Fibroblast of skin of left biceps (primary cell): ENCODE measurements around the gene OLFML3.
"Not testable (repeated sequence)": the region's sequence is repeated elsewhere in the genome, so short reads cannot be mapped to it uniquely, and the experiment has no call there.

Source experiments
- DNase-seq, 2 experiments: peaks; one replicate each; pipeline ENCODE4 v3.0.0-alpha.2; 2013; ENCODE audit warnings: low read depth in 2 of 2

OLFML3 gene

DNA sequence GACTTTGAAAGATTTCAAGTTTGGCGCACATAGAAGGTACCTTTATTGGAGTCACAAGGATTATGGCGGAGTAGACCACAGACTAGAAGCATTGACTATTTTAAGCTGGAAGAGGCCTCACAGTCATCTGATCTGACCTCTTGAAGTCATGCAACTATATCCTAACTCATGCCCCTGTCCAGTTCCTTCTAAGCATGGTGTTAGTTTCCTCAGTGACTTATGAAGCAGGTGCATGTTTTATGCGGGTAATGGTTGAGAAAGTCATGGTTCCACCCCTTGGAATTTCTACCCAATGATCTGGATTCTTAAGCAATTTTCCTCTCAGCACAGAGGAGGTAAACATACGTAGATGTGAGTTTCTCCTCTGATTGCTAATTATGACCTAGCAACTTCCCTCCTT lies 11.7 kb downstream of the OLFML3 start:
- no peak for DNase-seq

DNA sequence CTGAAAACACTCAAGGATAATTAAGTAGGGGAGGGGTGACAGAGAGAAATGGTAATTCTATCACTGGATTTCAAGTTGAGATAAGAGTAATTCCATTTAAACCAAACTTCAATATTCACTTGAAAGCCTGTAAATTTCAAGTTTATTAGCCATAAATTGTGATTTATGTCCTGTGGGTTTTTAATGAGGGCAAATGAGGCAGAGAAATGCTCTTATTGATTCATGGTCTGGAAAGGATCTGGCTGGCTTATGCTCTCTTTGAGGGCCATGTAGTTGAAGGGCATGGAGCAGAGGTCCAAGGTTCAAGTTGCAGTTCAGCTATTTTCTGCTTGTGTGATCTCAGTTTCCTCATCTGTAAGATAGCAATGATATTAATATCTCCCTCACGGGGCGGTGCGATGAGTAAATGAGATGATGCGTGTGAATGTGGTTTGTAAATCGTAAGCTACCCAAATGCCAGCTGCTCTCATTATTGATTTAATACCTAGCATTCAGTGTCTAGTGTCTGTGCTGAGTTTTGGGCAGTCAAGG lies 12.3 kb downstream of the OLFML3 start:
- DNase-seq, result no peak

DNA sequence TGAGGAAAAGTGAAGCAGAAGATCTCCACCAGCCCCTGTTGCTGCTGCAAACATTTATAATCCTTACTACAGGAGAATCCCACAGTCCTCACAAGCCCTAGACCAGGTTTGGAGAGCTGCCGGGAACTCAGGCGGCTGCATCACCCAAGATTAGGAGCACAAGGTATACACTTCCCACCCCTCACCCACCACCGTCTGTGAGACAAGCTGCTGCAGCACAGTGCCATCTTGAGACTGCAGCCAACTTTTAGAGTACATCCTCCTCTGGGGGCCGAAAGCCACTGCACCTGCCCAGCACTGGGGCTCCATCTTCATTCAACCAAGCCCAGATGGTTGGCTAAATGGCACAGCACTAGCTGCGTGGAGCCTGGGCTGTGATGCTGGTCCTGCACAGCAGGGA lies 13.8 kb downstream of the OLFML3 start:
- no peak for DNase-seq

DNA sequence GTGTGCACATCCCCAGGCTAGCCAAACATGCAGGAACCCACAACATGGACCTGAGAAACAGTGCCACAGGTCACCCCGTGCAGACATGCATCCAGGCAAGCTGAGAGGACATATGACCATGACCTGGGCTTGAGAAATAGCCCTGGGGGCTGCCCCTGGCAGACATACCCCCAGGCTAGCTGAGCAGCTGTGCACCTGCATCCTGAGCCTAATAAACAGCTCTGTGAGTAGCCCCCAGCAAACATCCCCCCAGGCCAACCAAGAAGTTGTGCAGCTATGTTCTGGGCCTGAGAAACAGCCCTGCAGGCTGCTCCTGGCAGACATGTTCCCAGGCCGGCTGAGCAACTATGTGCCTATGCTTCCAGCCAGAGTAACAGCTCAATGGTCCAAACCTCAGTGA lies 14.5 kb downstream of the OLFML3 start:
- no peak for DNase-seq

DNA sequence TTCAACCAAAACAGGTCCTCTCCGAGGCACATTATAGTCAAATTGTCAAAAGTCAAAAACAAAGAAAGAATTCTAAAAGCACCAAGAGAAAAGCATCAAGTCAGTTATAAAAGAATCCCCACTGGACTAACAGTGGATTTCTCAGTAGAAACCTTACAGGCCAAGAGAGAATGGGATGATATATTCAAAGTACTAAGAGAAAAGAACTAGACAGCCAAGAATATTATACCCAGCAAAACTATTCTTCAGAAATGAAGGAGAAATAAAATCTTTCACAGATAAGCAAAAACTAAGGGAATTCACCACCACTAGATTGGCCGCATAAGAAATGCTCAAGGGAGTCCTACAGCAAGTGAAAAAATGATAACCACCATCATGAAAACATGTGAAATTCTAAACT lies 16.1 kb downstream of the OLFML3 start:
- no peak for DNase-seq

DNA sequence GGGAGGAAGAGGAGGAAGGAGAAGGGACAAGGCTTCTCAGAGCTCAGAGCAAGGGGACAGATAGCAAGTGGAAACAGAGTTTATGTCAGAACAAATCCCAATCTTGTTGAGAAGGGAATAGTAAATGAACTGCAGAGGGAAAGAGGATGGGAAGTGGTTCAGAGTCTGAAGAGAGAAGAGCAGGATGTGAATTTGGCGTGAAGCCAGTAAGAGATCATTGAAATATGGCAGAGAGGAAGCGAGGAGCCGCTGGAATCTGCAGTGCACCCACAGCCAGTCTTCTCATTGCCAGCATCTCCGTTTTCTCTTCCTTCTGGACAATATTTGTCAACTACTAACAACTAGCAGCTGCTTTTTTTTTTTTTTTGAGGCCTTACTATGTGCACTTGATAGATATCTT lies 19.1 kb downstream of the OLFML3 start:
- DNase-seq, result peak in 1 of 2 experiments; percentile 38

DNA sequence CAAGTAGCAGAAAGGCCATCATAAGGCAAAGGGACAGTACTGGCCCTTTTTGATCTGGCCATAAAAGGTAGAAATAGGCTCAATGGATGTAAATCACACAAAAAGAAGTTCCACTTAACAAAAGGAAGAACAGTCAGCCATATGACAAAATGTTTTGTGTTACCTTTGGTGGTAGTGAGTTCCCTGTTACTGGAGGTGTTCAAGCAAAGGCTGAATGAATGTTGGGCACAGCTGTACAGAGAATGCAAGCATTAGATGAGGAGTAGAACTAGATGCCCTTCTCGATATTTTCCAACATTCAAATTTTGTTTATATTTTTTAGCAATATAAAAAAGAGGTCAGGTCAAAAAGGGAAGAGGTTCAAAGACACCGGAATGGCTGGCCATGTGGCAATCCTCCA lies 20.0 kb downstream of the OLFML3 start:
- DNase-seq, result no peak

DNA sequence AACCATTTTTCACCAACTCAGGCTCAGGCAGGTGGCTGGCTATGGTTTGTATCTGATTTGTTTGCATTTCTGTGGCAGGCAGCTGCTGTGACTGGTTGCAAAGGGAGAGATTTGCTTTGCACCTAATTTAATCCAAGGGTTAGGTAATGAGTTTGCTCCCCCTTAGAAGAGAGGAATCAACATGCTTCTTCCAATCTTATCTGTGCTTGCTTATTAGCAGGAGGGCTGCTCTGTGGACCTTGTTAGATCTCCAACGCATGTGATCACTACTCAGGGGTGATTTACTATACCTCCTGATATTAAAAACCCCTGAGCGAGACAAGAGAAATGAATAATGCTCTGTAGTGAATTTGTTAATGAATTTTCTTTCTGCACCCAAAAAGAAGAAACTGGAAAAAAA lies 20.5 kb downstream of the OLFML3 start:
- no peak for DNase-seq

DNA sequence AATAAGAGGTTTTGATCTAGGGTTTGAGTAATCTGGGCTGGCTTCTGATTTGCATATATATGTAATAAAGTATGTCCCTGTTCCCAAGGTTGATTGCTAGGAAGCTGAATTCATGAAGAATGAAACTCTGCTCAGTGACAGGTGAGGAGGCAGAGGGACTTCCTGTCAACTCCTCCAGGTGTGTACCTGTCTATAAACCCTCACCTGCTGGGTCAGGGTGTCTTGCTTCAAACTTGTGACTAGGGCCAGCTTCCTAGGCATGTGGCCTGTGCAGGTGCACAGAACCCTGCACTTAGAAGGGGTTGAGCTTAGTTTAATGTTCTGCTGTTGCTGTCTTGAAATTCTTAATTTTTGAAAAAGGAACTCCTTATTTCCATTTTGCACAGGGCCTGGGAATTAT lies 21.1 kb downstream of the OLFML3 start:
- no peak for DNase-seq

DNA sequence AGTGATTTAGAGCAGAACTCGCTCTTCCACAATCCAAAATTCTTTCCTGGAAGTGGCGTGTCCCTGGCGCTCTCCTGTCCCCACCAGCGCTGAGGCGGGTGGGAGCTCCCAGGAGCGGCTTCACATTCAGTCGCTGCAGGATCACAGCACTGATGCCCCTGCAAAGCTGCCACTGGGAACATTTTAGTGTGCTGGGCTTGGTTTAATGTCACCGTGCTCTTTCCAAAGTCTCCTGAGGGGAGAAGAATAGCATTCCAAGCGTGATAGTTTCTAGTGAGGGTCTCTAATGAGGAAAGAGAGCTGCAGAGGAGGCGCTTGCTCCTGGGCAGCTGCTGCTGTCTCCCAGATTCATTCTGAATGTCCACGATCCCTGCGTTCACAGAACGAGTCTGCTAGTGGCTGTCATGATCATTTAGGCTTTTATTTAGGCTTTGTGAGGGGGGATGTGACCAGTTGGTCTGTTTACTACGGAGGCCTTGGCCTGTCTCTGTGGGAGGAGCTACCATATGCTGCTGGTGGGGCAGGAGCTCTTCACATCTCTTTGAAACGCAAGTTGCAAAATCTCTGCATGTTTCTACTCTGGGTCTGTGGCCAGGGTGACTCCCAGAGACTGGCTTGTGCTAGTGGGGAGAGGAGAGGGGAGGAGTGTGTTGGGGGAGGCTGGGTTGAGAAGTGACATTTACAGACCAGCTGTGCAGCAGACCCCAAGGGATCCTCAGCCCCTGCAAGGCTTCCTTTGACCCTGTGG lies 23.4 kb downstream of the OLFML3 start:
- DNase-seq, result peak in 1 of 2 experiments; percentile 59

DNA sequence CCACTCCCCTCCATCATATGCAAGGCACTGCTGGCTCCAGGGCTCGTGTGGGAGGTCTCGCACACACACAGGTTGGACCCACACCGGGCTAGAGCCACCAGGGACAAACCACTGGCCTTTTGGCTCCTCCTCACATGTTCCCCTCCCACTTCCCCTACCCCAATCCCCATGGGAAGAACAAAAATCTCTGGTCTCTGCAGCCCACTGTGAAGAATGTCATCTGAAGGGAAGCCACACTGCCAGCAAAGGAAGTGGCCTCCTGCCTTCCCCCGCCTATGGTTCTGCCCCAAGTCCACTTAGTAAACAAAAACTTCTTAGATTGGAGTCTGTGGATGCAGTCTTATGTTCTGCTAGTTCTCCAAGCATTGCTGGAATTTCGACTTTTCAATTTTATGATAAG lies 24.2 kb downstream of the OLFML3 start:
- no peak for DNase-seq

DNA sequence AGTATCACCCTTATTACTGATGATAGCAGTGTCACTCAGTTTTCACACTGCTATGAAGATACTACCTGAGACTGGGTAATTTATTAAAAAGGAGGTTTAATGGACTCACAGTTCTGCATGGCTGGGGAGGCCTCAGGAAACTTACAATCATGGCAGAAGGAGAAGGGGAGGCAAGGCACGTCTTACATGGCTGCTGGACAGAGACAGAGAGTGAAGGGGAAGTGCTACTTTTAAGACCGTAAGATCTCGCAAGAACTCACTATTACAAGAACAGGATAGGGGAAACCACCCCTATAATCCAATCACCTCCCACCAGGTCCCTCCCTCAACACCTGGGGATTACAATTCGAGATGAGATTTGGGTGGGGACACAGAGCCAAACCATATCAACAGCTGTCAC lies 27.6 kb downstream of the OLFML3 start:
- not testable (repeated sequence) for DNase-seq

DNA sequence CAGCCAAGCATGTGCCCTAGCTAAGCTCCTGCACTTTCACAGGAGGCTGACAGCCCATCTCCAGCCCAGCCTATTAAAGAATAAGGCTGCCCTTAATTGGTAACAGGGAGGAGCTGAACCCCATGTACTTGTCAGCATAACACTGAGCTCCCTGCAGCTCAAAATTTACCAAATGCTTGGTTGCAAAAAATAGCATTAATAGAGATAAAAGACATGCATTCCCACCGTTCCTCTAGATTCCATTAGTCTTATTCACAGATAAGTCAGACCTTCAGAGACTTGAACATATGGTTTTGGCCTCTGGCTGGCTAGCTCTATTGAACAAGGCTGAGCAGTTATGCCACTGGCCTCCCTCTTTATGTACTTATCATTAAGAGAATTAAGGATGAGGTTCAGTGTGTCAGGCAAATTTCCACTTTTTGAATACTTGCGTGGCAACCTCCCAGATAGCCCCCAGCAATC lies 29.2 kb downstream of the OLFML3 start:
- peak in 1 of 2 experiments; percentile 48 for DNase-seq

DNA sequence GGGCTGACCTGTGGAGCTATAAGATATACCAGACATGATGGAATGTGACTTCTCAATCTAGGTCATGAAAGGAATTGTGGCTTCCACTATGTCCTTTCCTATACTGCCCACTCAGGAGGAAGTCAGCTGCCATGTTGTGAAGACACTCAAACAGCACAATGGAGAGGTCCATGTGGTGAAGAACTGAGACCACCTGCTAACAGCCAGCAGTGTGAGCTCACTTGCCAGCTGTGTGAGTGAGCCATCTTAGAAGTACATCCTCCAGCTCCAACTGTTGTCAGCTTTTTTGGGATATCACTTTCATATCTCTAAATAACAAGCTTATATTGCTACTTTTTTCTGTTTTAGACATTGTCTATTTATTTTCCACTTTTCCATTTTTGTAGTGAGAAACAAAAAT lies 29.7 kb downstream of the OLFML3 start:
- DNase-seq, result no peak

DNA sequence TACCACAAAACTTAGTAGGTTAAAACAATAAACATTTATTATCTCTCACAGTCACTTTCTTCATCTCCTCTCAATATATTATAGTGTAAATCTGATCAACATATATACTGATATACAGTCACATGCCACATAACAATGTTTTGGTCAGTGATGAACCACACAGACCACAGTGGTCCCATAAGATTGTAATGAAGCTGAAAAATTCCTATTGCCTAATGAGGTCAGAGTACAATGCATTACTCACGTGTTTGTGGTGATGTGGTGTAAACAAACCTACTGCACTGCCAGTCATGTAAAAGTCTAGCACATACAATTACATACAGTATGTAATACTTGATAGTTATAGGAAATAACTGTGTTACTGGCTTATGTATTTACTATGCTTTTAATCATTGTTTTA lies 30.1 kb downstream of the OLFML3 start:
- DNase-seq, result no peak

DNA sequence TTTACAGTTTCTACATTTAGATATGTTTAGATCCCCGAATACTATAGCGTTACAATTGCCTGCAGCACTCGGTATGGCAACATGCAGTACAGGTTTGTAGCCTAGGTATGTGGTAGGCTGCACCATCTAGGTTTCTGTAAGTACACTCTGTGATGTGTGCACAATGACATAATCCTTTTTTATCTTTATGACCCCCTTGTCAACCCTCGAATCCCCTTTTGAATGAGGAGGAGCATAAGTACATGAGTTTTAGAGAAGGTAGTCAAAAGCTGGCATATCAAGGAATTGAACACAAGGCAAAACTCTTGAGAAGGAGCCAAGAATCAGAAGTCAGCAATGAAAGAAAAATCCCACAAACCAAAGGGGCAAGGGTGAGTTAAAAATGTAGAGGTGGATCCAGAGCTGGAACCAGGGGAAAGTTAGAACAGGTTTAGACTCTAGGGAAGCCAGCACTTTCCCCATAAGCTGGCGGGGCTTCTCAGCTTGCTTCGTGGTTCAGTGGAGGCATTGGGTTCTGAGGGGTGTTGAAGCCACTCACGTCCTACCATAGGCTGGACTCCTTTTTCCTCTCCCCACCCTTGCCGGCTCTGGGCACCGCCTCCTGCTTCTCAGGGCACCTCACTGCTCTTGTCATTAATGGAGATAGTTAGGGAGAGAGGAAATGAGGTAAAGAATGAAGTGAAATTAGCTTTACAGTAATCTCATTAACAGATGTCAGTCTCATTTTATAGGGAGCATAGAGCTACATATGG lies 31.3 kb downstream of the OLFML3 start:
- no peak for DNase-seq

DNA sequence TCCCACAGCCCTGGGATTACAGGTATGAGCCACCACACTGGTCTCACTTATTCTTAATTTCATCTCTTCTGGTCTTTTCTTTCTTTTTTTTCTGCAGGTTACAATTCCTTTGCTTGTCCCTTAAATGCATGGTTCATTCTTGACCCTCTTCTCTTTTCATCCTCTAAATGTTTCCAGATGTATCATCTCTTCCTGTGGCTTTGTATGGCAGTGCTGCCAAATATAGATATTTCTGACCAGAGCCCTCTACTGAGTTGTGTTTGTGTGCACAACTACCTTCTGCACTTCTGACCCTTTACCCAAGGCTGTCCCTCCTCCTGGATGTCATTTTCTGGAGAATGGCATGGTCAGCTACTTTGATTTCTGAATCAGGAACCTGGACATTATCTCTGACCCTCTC lies 32.5 kb downstream of the OLFML3 start:
- DNase-seq, result no peak

DNA sequence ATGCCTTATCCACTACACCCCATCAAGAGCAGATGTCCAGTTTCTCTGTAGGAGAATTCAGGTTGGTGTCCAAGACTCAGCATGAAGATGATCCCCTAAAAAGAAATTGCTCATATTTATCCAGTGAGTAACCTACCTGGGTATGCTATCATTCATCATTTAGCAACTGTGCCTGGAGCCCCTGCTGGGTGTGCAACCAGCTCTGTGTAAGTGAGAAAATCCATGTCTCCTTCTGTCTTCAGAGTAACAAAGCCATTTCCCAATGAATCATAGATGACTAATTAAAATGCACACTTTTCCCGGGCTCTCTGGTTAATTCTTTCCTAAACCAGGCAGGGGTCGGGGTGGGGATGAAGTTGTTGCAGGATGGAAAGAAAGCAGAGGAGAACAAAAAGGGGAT lies 35.8 kb downstream of the OLFML3 start:
- DNase-seq, result no peak

DNA sequence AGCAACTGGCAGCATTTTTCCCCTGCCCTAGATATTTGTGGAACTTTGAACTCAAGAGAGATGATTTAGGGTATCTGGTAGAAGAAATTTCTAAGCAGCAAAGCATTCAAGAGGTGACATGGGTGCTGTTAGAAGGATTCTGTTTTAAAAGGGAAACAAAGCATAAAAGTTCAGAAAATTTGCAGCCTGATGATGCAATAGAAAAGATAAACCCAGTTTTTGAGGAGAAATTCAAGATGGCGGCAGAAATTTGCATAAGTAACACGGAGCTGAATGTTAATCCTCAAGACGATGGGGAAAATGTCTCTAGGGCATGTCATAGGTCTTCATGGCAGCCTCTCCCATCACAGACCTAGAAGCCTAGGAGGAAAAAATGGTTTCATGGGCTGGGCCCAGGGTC lies 40.5 kb downstream of the OLFML3 start:
- DNase-seq, result not testable (repeated sequence)

DNA sequence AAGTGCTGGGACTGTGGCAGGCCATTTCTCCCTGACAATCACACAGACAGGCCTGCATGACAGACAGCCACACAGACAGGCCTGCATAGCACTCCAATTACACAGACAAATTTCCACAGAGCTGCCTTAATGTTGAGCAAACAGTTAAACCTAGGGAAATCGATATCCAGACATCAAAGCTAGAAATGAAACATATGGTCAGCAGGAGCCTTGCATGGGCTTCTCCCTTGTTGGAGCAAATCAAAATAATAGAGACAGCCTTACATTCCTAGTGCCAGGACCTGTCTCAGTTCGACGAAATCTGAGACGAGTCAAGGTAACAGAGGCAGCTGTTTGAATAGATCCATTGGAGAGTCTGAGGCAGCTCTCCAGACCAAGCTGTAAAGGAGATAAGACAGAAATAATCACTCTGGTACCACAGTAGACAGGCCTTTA lies 42.4 kb downstream of the OLFML3 start:
- DNase-seq, result no peak

DNA sequence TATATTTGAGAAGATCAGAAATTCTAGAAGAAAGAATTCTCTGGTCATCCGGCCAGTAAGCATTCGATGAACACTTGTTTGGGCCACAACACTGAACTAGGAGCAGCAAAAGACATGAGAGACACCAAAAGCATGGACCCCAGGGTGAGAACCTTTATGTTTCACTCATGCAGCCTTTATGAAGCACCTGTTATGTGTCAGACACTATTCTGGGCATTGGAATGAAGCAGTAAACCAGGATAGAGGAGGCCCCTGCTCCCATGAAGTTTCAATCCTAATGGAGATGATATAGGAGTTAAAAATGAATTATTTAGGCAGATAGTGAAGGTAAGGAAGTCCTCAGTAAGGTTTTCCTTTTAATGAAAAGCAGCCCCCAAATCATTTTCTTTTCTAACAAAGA lies 43.6 kb downstream of the OLFML3 start:
- DNase-seq, result no peak

DNA sequence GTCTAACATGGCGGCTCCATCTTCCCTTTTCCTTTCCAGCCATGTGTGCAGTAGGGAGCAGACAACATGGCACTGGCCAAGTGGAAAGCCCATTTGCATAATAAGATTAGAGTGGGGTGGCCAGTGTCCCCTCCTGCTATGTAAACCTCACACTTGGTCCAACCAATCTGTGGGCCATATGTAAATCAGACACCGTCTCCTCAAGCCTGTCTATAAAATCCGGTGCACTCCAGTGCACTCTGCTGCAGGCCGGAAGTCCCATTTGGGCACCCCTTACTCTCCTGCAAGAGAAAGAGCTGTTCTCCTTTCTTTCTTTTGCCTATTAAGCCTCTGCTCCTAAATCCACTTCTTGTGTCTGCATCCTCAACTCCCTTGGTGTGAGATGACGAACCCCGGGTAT lies 44.1 kb downstream of the OLFML3 start:
- DNase-seq, result no peak

DNA sequence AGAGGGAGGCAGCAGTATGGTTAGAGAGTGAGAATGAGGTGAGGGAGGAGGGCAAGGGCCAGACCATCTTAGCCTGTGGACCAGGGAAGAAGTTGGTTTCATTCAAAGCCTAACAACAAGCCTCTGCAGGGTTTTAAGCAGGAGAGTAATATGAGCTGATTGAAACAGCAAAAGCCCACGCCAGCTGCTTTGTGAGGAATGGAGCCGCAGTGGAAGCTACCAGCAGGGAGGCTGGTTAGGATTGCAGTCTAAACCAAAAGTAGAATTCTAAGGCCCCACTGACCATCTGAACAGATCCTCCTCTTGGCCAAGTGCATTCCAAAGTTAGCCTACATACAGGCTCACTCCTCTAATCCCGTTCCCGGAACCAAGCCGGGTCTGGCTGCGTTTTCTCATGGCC lies 44.8 kb downstream of the OLFML3 start:
- DNase-seq, result no peak
